HG02870 (cell line): ENCODE measurements around the gene NSMCE1.

ENCODE experiments used
- ATAC-seq: cut with Tn5 transposase; IDR thresholded peaks from one replicate; pipeline ENCODE4 v1.9.1; 2021; ENCODE audit warnings: mild to moderate bottlenecking, moderate library complexity; ENCODE audit not compliant: unreplicated experiment

Gene NSMCE1

DNA sequence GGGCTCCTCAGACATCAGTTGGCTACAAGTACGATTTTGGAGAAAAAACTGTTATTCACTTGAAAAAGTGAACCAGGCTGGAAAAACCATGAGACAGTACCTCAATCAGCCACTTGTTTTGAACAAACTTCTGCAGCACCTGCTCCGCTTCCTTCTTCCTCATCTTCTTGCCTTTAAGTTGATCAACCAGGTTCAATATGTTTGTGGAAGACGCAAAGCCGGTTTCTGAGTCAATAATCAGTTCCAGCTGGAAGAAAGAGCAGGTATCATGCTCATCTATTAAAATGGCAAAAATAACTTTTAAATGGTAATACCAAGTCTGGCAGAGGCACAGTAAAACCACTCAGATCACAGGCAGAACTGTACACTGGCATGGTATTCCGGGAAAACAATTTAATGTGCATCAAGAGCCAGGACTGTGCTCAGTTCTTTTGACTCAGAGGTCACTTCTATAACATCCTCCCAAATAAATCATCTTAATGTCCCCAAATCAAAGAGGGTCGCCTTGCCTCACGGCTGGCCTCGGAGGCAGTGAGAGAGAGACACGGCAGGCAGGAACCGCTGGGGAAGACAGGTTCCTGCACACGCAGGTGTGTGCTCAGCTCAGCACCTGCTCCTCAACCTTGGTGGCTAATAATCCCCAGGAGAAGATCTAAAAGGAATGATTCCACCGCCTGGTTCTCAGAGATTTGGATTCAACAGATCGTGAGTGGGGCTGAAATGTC is 35.5 kb downstream of the NSMCE1 start:
- ATAC-seq = no peak

DNA sequence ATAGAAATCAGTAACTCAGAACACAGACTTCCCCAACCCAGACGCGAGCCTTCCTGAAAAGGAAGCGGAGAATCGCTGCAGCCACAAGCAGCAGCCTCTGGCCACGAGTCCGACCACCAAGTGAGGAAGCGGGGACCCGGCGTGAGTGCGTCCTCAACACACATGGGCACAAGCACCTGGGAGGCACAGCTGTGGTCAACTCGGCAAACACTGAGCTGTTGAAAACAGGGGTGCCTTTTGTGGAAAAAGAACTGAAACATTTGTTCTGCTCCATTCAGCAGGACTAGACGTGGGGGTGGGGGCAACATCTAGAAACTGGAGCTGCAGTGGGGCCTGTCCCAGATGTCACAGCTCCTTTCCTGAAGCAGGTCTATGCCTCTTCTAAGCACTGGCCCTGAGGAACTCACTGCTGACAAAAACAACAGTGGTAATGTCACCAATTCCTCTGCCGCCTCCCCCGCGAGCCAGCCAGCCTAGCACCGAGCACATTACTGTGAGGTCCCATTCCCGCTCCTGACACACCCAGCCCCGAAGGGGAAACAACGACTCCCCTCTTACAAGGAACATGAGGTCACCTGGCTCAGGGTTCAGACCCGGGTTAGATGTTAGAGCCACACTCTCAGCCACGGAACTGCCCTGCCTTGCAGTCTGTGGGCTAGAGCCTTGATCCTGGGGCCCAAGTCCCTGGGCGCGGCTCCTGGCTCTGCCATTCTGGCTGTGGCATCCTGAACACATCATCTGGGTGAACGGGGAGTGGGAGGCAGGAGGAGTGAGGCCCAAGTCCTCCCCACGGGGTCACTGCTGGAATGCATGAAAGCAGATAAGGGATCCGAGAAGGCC is 36.3 kb downstream of the NSMCE1 start:
- ATAC-seq = peak; percentile 54

DNA sequence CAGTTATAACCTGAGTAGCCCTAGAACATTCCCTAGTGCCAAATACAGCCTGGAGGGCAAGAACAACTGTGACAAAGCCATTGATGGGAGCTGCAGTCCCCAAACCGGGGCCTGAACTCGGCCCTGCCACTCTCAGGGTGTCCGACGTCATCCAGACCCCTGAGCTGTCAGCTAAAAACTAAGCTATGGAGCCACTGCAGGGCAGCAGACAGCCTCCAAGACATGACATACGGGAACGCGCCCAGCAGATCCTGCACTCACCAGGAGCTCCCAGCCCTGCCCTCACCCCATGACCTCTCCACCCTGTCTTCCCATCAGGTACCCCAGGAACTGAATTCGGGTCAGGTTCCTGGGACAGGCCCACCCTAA is 36.9 kb downstream of the NSMCE1 start:
- peak; percentile 10 for ATAC-seq

DNA sequence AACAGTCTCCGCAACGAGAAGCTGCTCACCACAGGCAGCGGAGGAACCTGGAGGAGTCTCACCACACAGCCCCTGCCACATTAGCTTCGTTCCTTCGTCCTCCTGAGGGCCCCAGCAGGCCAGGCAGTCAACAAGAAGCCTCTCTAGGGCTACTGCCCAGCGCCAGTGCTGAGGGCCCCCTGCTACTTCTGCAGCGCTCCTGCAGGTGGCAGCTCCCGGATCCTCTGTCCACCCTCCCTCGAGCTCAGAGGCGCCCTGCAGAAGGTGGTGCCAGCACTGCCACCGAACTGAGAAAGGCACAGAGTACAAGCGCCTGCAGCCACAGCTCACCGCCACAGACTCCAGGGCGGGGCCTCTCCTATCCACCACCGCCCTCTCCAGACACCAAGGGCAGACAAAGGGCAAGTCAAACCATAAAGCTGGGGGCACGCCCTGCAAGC is 38.0 kb downstream of the NSMCE1 start:
- no peak for ATAC-seq

DNA sequence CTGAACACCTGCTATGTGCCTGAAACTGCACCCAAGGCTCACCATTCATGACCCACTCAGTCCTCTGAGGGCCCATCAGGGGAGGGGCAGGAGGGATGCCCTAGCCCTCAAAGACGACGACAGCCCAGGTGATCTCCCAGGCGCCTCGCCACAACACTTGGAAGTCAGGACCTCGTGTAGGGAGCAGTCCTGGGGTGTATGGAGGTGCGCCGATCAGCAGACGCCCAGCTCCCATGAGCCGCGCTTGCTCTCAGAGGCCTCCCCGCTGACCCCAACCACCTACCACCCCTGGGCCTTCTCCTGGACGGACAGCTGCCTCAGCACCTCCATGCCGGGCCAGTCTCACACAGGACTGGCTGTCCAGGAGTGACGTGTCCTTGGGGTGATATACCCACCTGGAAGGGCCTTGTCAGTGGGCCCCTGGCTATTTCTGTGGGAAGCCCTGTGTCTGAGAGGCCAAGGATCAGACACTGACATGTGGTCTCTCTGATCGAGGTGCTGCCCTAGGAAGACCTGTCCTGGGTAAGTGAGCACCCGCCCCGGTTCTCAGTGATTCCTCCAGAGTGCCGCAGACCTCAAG is 38.6 kb downstream of the NSMCE1 start:
- no peak for ATAC-seq

DNA sequence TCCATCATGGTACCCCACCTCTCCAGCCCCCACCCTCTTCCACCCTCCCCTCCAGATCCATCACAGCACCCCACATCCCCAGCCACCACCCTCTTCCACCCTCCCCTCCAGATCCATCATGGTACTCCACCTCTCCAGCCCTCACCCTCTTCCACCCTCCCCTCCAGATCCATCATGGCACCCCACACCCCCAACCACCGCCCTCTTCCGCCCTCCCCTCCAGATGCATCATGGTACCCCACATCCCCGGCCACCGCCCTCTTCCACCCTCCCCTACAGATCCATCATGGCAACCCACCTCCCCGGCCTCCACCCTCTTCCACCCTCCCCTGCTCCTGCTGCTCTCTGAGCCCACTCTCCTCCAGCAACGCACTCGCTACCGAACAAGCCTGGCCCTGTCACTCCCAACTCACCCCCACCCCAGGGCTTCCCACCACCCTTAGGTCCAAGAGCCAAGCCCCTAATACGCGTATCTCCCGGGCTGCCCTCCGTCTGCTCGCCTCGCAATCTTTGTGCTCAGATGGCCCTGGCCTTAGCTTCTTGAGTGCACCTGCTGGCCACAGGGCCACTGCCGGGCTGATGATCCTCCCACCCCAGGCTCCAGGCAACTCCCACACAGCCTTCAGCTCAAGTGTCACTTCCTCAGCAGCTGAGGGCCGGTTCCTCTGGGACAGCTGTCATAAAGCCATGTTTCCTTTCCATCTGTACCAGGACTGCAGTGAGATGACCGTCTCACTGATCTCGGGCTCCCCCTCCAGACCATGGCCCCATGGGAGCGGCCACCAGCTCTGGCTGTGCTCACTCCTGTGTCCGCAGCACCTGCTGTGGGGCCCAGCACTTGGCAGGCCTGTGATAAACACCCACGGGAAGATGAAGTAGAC is 39.7 kb downstream of the NSMCE1 start:
- no peak for ATAC-seq

DNA sequence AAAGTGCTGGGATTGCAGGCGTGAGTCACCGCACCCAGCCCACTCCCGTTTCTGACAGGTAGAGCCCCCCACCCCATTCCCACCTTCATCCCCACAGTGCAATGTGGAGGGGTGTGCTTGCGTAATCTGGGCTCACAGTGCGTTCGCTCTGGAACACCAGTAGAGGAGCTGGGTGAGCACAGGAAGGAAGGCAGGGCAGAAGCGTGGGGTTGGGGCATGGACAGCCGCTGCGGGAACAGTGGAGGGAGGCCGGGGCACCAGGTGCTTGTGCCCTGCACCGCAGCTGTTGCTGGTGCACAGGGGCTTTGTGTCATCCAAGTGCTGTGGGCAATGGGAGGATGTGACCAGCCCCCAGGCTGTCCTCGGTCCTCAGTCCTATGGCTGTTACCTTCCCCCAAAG is 40.5 kb downstream of the NSMCE1 start:
- no peak for ATAC-seq

DNA sequence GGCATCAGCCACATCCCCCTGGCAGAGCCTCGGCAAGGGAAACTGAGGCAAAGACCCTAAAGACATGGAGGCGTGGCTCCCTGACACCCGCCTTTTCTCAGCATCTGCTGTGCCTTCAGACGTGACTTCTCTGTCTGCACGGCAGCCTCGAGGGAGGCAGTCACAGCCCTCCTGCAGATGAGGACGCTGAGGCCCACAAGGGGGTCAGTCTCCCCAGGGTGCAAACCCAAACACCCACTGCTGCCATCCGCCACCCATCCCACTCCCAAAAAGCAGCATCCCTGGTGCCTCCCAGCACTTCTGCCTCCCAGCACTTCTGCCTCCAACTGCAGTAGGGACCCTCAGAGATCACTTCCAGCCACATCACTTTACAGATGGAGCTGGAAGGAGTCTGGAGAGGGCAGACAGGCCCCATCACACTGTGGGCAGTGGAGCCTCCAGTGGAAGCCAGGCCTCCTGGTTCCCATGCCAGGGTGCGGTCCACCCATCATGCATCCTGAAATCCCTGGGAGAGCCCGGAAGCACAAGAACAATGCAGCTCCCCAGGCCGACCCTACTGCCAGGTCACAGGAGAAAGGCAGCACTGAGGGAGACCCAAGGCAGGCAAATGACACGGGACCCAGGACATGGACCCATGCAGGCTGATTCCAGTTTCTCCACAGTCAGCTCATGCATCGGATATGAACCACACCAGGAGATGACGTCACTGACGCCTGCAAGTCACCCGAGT is 41.4 kb downstream of the NSMCE1 start:
- ATAC-seq = no peak

DNA sequence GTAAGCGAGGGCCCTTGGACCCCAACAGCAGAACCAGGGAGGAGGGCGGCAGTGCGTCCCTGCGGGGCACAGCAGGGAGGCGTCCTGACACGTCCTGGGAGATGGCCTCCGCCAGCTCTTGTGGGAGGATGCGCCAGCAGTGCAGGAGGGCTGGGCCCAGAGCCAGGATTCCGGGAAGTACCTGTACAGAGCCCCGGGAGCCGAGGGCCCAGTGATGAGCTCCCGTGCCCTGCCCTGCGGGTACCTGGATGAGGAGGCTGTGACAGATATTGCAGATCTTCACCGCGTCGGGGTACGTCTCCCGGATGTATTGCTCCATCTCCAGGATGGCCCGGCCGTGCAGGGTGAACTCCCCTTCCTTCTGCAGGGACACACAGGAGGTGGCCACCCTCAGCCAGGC is 42.1 kb downstream of the NSMCE1 start:
- no peak for ATAC-seq

DNA sequence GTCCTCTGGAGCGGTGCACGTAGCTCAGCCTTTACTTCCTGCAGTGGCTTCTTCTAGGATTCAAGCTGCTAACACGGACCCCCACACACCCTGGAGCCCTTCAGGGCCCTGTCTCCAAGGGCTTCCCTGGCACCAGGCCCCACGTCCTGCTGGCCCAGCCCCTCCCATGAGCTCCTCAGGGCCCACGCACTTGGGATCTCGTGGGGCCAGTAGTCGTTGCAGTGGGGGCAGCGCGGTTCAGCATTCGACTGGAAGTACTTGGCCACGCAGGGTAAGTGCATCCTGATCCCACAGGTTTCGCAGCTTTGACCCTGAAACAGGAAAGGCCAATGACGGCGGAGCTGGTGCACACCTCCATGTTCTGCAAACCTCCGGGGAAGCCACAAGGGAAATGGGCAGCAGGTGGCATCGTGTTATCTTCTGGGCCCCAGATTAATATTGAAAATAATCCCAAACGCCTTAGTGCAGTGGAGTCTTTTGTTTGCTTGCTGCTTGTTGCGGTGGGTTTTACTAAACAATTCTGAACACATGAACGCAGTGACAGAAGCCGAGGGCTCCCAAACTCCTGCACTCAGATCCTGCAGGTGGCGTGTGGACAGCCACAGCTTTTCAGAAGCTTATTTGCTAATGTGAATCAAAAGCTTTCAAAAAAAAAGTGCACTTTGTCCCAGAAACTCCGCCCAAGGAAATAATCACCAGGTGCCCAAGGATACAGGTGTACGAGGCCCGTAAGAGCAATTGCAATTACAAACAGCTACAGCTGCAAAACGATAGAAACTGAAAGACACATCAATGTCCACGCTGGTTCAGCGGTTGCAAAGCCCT is 42.8 kb downstream of the NSMCE1 start:
- ATAC-seq = no peak

DNA sequence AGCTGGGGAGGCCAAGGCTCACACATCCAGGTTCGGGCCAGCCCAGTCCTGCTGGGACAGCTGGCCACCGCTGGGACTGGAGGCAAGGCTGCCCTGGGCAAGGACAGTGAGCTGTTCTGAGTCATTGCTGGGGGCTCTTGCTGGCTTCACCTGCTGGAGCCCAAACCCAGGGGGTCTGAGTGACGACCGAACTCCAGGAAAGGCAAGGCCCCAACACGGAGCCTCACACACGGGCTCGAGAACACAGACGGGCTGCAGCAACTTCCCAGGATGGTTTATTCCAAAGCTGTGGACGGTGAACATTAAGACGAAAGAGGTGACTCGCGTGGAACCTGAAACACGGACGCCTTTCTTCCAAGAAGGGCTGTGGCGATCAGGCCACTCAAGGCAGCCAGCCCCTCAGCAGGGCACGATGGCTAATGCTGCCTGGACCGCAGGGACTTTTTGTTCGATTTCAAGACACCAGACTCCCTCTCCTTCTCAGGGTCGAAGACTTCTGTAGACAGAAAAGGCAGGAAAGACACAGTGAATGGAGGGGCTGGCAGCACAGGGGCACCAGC is 43.8 kb downstream of the NSMCE1 start:
- ATAC-seq = no peak

DNA sequence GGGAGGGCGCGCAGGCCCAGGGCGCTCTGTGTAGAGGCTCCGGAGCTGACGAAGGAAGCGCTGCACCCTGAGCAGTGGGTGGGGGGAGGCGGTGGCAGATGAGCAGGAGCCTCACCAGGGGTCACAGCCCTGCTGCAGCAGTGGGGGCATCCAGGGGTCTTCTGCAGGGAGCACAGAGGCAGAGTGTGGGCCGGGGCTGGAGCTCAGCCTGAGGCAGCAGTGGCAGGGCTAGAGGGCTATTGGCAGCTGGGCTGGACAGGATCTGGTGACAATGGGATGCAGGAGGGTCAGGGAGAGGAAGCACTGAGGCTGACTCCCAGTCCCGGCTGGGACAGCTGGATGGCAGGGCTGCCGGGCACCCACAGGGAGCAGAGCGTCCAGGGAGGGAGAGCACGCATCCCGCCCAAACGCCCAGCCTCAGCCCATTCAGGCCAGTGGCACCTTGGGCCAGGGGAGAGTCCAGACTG is 44.3 kb downstream of the NSMCE1 start:
- no peak for ATAC-seq

DNA sequence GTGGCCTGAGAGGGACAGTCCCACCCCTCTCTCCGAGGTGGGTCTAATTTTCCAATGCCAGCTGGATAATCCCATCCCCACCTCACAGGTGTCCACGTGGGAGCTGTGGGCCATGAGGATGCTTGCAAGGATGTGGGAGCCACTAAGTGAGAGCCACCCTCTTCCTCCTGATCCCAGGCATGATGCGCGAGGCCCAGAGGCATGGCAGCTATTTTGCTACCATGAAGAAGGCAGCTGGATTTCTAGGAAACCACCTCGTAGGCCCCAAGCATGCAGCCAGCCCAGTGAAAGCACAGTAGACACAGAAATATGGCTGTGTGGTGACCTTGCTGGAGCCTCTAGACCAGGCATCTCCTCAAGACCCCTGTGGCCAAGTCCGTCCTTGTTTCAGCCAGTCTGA is 44.9 kb downstream of the NSMCE1 start:
- no peak for ATAC-seq

DNA sequence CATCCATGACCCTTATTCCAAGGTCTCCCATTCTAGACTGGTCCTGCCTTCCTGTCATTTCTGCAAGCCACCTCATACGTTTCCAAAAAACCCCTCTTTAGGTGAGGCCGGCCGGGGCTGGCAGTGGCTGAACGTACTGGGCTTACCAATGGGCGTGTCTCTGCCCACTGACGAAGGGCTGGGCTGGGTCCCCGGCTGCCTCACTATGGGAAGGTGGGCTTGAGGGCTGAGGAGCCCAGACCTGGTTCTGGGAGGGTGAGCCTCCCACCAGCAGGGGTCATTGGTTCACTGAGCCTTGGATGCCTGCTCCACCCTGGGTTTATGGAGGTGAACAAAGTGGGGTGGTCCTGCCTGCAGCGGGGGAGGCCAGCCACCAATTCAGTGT is 45.4 kb downstream of the NSMCE1 start:
- ATAC-seq = no peak

DNA sequence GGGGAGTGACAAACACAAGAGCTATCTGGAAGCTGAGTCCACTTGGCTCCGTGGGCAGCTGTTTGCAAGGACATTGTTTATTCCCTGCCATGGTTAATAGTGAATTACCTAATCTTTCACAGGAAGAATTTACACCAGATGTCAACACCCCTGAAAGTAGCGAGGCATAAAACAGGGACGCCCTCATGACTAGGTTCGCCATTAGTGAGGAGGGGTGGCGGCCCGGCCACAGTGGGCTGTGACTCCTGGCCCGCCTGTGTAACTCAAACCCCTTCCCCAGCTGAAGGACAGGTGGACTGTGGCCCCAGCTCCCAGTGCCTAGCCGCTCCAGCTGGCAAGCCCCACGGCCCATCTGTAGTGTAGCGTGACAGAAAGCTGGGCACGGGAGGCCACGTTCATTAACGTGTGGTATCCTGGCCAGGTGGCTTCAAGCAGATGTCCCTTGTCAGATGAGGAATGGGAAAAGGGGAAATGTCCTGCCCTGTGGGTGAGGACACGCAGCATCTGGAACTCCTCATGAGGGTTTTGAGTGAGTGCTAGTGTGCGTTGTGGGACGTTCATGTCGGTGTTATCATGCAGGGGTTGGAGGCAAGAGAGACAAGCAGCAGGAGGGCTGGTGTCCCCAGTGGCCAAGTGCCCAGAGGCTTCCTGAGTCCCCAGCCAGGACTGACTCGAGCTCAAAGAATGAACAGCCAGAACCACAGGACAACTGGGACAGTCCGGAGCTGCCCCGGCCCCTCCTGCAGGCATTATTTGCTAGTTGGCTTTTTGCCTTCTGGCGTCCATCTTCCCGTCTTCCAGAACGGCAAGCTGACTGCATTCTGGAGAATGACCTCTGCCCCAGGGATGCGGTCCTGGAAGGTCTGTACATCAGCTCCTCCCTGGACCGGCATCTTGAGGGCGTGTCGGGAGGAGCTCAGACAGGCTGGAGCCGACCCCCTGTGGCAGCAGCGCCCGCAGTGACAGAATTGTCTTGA is 46.0 kb downstream of the NSMCE1 start:
- no peak for ATAC-seq

DNA sequence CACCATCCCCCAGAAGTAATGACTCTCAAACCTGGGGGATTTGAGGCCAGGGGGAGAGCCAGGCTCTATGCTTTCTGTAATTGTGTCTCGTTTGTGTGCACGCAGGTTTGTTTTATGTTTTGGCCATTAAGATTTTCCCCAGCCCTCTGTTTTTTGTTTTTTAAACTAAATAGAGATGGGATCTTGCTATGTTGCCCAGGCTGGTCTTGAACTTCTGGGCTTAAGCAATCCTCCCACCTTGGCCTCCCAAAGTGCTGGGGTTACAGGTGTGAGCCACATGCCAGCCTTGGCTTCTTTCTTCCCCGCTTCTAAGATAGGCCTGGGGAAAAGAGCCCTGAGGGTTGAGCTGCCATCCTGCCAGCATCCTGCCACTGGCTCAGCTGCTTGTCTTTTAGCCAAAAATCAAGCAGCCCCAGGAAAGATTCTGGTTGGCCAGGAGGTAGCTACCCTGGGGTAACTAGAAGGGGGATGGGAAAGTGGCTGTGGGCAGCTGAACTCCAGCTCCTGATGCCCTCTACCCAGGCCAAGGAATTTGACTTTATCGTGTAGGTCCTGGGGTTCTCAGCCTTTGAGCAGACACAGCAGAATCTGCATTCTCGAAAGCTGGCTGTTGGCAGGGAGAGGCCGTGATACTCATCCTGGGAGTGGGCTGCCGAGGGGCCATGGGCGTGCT is 46.9 kb downstream of the NSMCE1 start:
- ATAC-seq = no peak

DNA sequence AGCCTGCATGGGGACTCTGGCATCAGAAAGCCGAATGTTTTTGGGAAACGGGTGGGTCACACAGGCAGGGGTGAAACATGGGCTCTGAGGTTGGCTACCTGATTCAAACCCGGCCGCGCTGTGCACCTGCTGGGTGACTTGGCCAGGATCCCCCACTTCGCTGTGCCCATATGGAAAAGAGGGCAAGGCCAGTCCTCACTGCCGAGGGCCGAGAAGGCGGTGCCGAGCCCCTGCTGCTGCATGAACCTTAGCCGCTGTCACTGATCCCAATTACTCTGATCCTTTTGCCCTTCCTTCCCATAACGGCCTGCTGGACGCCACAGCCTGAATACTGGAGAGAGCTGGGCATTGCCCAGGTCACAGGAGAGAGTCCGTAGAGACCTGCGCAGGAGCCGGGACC is 47.6 kb downstream of the NSMCE1 start:
- no peak for ATAC-seq
